K562 (cell line): ENCODE measurements around the gene KANK2. TPM values are rescaled to one million over a fixed set of nuclear protein-coding genes. Genes with fewer than 3 reads are reported as not detected.

Source experiments
- ATAC-seq: fragments of 200-7000 bp; cut with Tn5 transposase; 3 replicates; pipeline ENCODE4 v1.9.1; 2020; ENCODE audit warnings: moderate library complexity
- BruUV-seq: library from RNA; stranded (reverse); fragments of 400-500 nt; replicated peaks from 2 replicates; lab custom pipeline; 2021; lab: Mats Ljungman, UMichigan
- CTCF ChIA-PET: fragments of 300-600 bp; formaldehyde crosslinking; extraction: SDS; loops from one replicate; lab custom pipeline; 2021; ENCODE audit warnings: low intra/inter-chr PET ratio; lab: Yijun Ruan, JAX
- POLR2A ChIA-PET: fragments of 300-600, 350-650 bp; sonication (Branson Sonifier 250); formaldehyde crosslinking; extraction: SDS; loops from one replicate; lab custom pipeline; 2021; ENCODE audit warnings: antibody characterized with exemption, inconsistent platforms; lab: Yijun Ruan, JAX
- DNase-seq, 4 experiments: peaks; one replicate each; pipeline versions ENCODE4 v3.0.0 to v3.0.0-alpha.2; 2011 to 2018; ENCODE audit warnings: low spot score in 3 of 4, mixed read lengths in 3 of 4; ENCODE audit errors: extremely low read depth in 1 of 4
- FAIRE-seq: peaks from 2 replicates; lab custom pipeline; 2011; peaks lifted over from hg19 to GRCh38; lab: Jason Lieb, UNC
- H2AFZ ChIP-seq: 2 replicates; pipeline ENCODE4 v1.6.0; 2011; ENCODE audit warnings: low read depth, low read length, control low read depth, inconsistent platforms
- H3K27ac ChIP-seq: fragments of 200-600 bp; 3 replicates; pipeline ENCODE4 v1.8.0; 2011; ENCODE audit warnings: low read depth, mild to moderate bottlenecking, control low read depth, inconsistent platforms, low read length, moderate library complexity, mixed read lengths; ENCODE audit errors: extremely low read depth
- H3K27me3 ChIP-seq, 2 experiments: fragments of 300-600 bp in 1 of 2; 2 replicates in 1 of 2; 3 replicates in 1 of 2; pipeline versions ENCODE4 v1.6.0 to v1.8.0; 2011; ENCODE audit warnings: inconsistent platforms in 2 of 2, low read length in 2 of 2, mild to moderate bottlenecking in 1 of 2, mixed read lengths in 1 of 2, moderate library complexity in 1 of 2; ENCODE audit not compliant: control insufficient read depth in 2 of 2, insufficient read depth in 2 of 2
- H3K36me3 ChIP-seq: fragments of 300-600 bp; 3 replicates; pipeline ENCODE4 v1.8.0; 2011; ENCODE audit warnings: mild to moderate bottlenecking, low read length, inconsistent platforms; ENCODE audit not compliant: control insufficient read depth, insufficient read depth
- H3K4me1 ChIP-seq, 2 experiments: fragments of 200-600 bp in 1 of 2; replicated peaks in 1 of 2; 2 replicates in 1 of 2; 3 replicates in 1 of 2; pipeline versions ENCODE4 v1.5.1 to v1.8.0; 2011; ENCODE audit warnings: inconsistent platforms in 2 of 2, low read length in 2 of 2, mild to moderate bottlenecking in 1 of 2, mixed read lengths in 1 of 2, moderate library complexity in 1 of 2; ENCODE audit not compliant: control insufficient read depth in 2 of 2, insufficient read depth in 2 of 2
- H3K4me2 ChIP-seq: 2 replicates; pipeline ENCODE4 v1.6.1; 2011; ENCODE audit warnings: low read length, control low read depth, inconsistent platforms, mixed read lengths; ENCODE audit not compliant: insufficient read depth
- H3K4me3 ChIP-seq: fragments of 200-600 bp; sonication (generic), shearing (Covaris generic); 2 replicates; pipeline ENCODE4 v1.5.1; 2016; ENCODE audit warnings: control low read depth, inconsistent platforms
- H3K79me2 ChIP-seq: fragments of 200-600 bp; 3 replicates; pipeline ENCODE4 v1.8.0; 2011; ENCODE audit warnings: low read length, inconsistent platforms; ENCODE audit not compliant: control insufficient read depth, insufficient read depth
- H3K9ac ChIP-seq, 2 experiments: 2 replicates each; pipeline versions ENCODE4 v1.6.0 to v1.6.1; 2011; ENCODE audit warnings: low read depth in 2 of 2, low read length in 2 of 2, control low read depth in 1 of 2, inconsistent platforms in 1 of 2, mild to moderate bottlenecking in 1 of 2, mixed read lengths in 1 of 2; ENCODE audit not compliant: insufficient read depth in 1 of 2
- H3K9me1 ChIP-seq: one replicate; pipeline ENCODE4 v1.6.0; 2011; ENCODE audit warnings: inconsistent platforms, mild to moderate bottlenecking, low read length, moderate library complexity; ENCODE audit not compliant: control insufficient read depth, insufficient read depth
- H3K9me3 ChIP-seq: replicated peaks from 2 replicates; pipeline ENCODE4 v1.5.1; 2011; ENCODE audit warnings: low read depth, low read length, inconsistent platforms; ENCODE audit not compliant: control insufficient read depth, insufficient read depth
- H4K20me1 ChIP-seq: replicated peaks from 2 replicates; pipeline ENCODE4 v1.6.1; 2011; ENCODE audit warnings: low read length, inconsistent platforms, mixed read lengths; ENCODE audit not compliant: control insufficient read depth, insufficient read depth
- DNMT1 ChIP-seq: fragments of 450-650 bp; IDR thresholded peaks from 2 replicates; pipeline ENCODE4 v1.6.1; 2016; ENCODE audit warnings: antibody characterized with exemption, mild to moderate bottlenecking
- IRF2 ChIP-seq: sonication (generic); formaldehyde crosslinking; IDR thresholded peaks from 2 replicates; pipeline ENCODE4 v1.8.1; 2022; ENCODE audit warnings: mild to moderate bottlenecking, missing genetic modification reagents
- JUNB ChIP-seq: fragments of 450-650 bp; formaldehyde crosslinking; conservative IDR thresholded peaks from 2 replicates; pipeline ENCODE4 v1.4.0; 2020; ENCODE audit warnings: mild to moderate bottlenecking
- NFATC3 ChIP-seq: fragments of 450-650 bp; IDR thresholded peaks from 2 replicates; pipeline ENCODE4 v1.6.1; 2017; ENCODE audit warnings: mild to moderate bottlenecking
- NR3C1 ChIP-seq: sonication (generic); formaldehyde crosslinking; IDR thresholded peaks from 2 replicates; pipeline ENCODE4 v1.8.1; 2022; ENCODE audit warnings: missing genetic modification reagents
- PML ChIP-seq: IDR thresholded peaks from 2 replicates; pipeline ENCODE4 v1.6.1; 2012; ENCODE audit warnings: low read length, inconsistent platforms
- POLR2A ChIP-seq: fragments of 450-650 bp; conservative IDR thresholded peaks from 2 replicates; pipeline ENCODE4 v1.6.1; 2016
- POLR2B ChIP-seq: fragments of 450-650 bp; IDR thresholded peaks from 2 replicates; pipeline ENCODE4 v1.6.1; 2018; ENCODE audit warnings: low read depth; ENCODE audit not compliant: partially characterized antibody
- POLR2G ChIP-seq: fragments of 200-400 bp; formaldehyde crosslinking; IDR thresholded peaks from 2 replicates; pipeline ENCODE4 v1.6.1; 2017; ENCODE audit warnings: low read depth, mild to moderate bottlenecking, antibody characterized with exemption, low read length, moderate library complexity
- RBFOX2 ChIP-seq: fragments of 200-400 bp; formaldehyde crosslinking; IDR thresholded peaks from 2 replicates; pipeline ENCODE4 v1.6.1; 2017; ENCODE audit warnings: low read depth, mild to moderate bottlenecking, low read length, moderate library complexity
- RBM22 ChIP-seq: fragments of 200-400 bp; formaldehyde crosslinking; IDR thresholded peaks from 2 replicates; pipeline ENCODE4 v1.6.1; 2018; ENCODE audit warnings: low read length, low read depth; ENCODE audit not compliant: poor library complexity, severe bottlenecking
- SUPT5H ChIP-seq: fragments of 450-650 bp; IDR thresholded peaks from 2 replicates; pipeline ENCODE4 v1.6.1; 2016
- TRIM24 ChIP-seq, 2 experiments: fragments of 450-650 bp; IDR thresholded peaks; 2 replicates each; pipeline ENCODE4 v1.6.1; 2016
- ZNF3 ChIP-seq: fragments of 250-450 bp; sonication (Bioruptor Pico); IDR thresholded peaks from 2 replicates; pipeline ENCODE4 v1.5.0; 2021; ENCODE audit warnings: mild to moderate bottlenecking, moderate library complexity
- ZNF311 ChIP-seq: fragments of 250-450 bp; sonication (Bioruptor Pico); IDR thresholded peaks from 2 replicates; pipeline ENCODE4 v1.4.0; 2020; ENCODE audit warnings: mild to moderate bottlenecking, moderate library complexity
- ZNF75A ChIP-seq: fragments of 450-650 bp; formaldehyde crosslinking; IDR thresholded peaks from 2 replicates; pipeline ENCODE4 v1.4.0; 2020; ENCODE audit warnings: mild to moderate bottlenecking
- WGBS: fragments of 100-300 bp; shearing (Covaris generic); methylation state at CpG from one replicate; pipeline ENCODE4 v1.1.6; 2016; ENCODE audit warnings: low coverage, mixed read lengths; ENCODE audit not compliant: insufficient coverage; ENCODE audit errors: missing lambda C conversion rate; 5-methylcytosine and 5-hydroxymethylcytosine counted together
- in situ Hi-C: fragments of 300-500 bp; cut with MboI; formaldehyde crosslinking; loops from 4 replicates; pipeline ENCODE4 v1.15.0; 2018; ENCODE audit warnings: inconsistent platforms, mixed read lengths
- intact Hi-C: fragments of 100-400 bp; cut with micrococcal nuclease; formaldehyde crosslinking; loops from 2 replicates; pipeline ENCODE4 v1.14.2; 2022
- polyA plus RNA-seq, 8 experiments: library from polyadenylated mRNA; depleted of rRNA in 4 of 8; stranded (reverse) in 5 of 8; unstranded in 3 of 8; fragments of >200 nt; fragmentation: Nextera tagmentation in 2 of 8; fragmentation: Illumina TruSeq in 1 of 8; extraction: Ambion mirVana in 2 of 8; extraction: Trizol in 1 of 8; gene quantifications; 2 replicates each; pipeline versions ENCODE4 v1.2.1 to v1.2.3, GENCODE V29; 2011 to 2014; ENCODE audit warnings: inconsistent platforms in 1 of 8, missing spikeins in 1 of 8
- total RNA-seq, 7 experiments: library from RNA; depleted of rRNA in 6 of 7; stranded (reverse); fragments of >200 nt in 6 of 7; fragmentation: Illumina TruSeq in 2 of 7; extraction: Trizol in 2 of 7; gene quantifications; 2 replicates each; pipeline versions ENCODE4 v1.2.1 to v1.2.3, GENCODE V29; 2011 to 2021; ENCODE audit warnings: low replicate concordance in 1 of 7

The KANK2 gene
- total and polyA plus RNA-seq, 9 of the 15 experiments (the other 6 are each of a cell fraction or from before 2014, with no cell fraction given) = 4.4 to 47.8 (median 21.3) TPM

DNA sequence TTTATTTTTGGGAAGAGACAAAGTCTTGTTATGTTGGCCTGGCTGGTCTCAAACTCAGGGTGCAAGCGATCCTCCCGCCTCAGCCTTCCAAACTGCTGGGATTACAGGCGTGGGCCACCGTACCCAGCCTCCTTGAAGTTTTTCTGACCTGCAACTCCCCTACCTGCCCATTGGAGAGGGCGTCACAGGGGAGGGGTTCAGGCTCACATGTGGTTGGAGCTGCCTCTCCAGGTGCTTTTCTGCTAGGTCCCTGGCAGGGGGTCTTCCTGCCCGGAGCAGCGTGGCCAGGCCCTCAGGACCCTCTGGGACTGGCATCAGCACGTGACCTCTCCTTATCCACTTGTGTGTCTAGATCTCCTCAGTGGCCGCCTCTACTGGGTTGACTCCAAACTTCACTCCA is 80.8 kb downstream of the KANK2 start (continued):
- no peak for TF ChIP-seq ZNF311
- TF ChIP-seq NR3C1 (CRISPR knock-in tag) = no peak
- TF ChIP-seq JUNB (CRISPR knock-in tag) = no peak
- TF ChIP-seq DNMT1 = no peak
- peak; percentile 48 for TF ChIP-seq RBM22
- TF ChIP-seq IRF2 = 0 out of 2 replicates have a peak, but pooled peaks have one; percentile 31
- peak; percentile 1; the same call in 1 of the 2 replicates for TF ChIP-seq POLR2A
- no peak for TF ChIP-seq ZNF75A (CRISPR knock-in tag)
- TF ChIP-seq ZNF3 (CRISPR knock-in tag) = no peak
- TF ChIP-seq, all 486 proteins: peak for 6

DNA sequence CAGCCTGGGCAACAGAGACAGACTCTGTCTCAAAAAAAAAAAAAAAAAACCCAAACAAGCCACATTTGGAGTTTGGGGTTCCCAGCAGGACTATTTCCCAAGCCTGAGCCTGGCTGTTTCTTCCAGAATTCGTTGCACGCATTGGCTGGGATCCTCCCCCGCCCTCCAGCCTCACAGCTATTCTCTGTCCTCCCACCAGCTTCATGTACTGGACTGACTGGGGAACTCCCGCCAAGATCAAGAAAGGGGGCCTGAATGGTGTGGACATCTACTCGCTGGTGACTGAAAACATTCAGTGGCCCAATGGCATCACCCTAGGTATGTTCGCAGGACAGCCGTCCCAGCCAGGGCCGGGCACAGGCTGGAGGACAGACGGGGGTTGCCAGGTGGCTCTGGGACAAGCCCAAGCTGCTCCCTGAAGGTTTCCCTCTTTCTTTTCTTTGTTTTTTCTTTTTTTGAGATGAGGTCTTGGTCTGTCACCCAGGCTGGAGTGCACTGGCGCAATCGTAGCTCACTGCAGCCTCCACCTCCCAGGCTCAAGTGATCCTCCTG is 81.4 kb downstream of the KANK2 start:
- intact Hi-C loops (no loop called here), in situ Hi-C loops (no loop called here)
- TF ChIP-seq RBFOX2 (peak; percentile 44; the same call in 1 of the 2 replicates), TRIM24 (IDR thresholded peaks at IDR 0.05) (no peak), POLR2G (peak; percentile 73), POLR2A (peak; percentile 19), PML (0 out of 2 replicates have a peak, but pooled peaks have one; percentile 20), SUPT5H (peak; percentile 45; the same call in 1 of the 2 replicates), NFATC3 (no peak), POLR2B (peak; percentile 61)
- Histone ChIP-seq H2AFZ (no peak overlapping the region), H3K9me1 (peaks cover 4% of the 10 kb centered on the region), H3K4me1 (peaks cover 0 to 11% of the 10 kb centered on the region in 2 experiments; a peak in 1 of 5 replicates), H4K20me1 (peaks cover 9% of the 10 kb centered on the region), H3K36me3 (peaks cover 97% of the 10 kb centered on the region), H3K9ac (peak overlapping the region in 1 of 2 experiments; percentile 1; a peak in 1 of 4 replicates), H3K79me2 (peaks cover 32% of the 10 kb centered on the region), H3K9me3 (no peaks in the 10 kb centered on the region), H3K4me2 (no peak overlapping the region), H3K27ac (no peak overlapping the region), H3K27me3 (no peaks in the 10 kb centered on the region), H3K4me3 (no peak overlapping the region)
- ATAC-seq (no peak), DNase-seq (peak in 1 of 4 experiments; percentile 11), FAIRE-seq (no peak)
- ChIA-PET POLR2A (interaction anchor here (0.6 to 1.9 kb wide), 8 partner anchors 8 to 385 kb away, joined by 3 to 8 read pairs (median 3); no protein-coding TSS in a partner anchor), CTCF (no interaction called here)
- BruUV-seq = no TSS peak
- WGBS = 94% methylated on average over 11 of the region's 11 CpGs
